NCI-H524 treated with DMSO at 0.1 percent for 48 hours (cell line): Measurements from ENCODE around the gene INPP5K.
"Not testable (repeated sequence)": the region's sequence is repeated elsewhere in the genome, so short reads cannot be mapped to it uniquely, and the experiment has no call there.

Experiments used
- DNase-seq: peaks from one replicate; lab custom pipeline; 2025; lab: John Stamatoyannopoulos, UW

INPP5K gene

GRCh38 chr17:1546292-1546922, 30.0 kb upstream of the INPP5K start:
- no peak for DNase-seq

DNA sequence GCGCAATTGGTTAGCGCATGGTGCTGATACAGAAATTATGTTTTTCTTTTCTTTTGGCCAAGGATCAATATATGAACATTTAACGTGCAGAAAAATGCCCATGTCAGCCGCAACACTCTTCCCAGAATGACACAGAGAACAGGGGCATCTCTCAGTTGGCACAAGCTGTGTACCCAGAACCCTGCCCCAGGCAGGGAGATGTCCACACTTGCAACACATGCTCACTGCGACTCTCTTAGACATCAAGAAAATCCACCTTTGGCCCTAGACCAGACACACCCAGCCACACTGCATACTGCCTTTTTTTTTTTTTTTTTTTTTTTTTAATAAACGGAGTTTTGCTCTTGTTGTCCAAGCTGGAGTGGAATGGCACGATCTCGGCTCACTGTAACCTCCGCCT, 29.2 kb upstream of the INPP5K start:
- no peak for DNase-seq

GRCh38 chr17:1542316-1542715, 25.9 kb upstream of the INPP5K start:
- no peak for DNase-seq

GRCh38 chr17:1541367-1541904, 25.0 kb upstream of the INPP5K start:
- DNase-seq = no peak

GRCh38 chr17:1539811-1540210, 23.4 kb upstream of the INPP5K start:
- no peak for DNase-seq

- no peak for DNase-seq
Observed at GRCh38 chr17:1535737-1536136, 19.3 kb upstream of the INPP5K start.

DNA sequence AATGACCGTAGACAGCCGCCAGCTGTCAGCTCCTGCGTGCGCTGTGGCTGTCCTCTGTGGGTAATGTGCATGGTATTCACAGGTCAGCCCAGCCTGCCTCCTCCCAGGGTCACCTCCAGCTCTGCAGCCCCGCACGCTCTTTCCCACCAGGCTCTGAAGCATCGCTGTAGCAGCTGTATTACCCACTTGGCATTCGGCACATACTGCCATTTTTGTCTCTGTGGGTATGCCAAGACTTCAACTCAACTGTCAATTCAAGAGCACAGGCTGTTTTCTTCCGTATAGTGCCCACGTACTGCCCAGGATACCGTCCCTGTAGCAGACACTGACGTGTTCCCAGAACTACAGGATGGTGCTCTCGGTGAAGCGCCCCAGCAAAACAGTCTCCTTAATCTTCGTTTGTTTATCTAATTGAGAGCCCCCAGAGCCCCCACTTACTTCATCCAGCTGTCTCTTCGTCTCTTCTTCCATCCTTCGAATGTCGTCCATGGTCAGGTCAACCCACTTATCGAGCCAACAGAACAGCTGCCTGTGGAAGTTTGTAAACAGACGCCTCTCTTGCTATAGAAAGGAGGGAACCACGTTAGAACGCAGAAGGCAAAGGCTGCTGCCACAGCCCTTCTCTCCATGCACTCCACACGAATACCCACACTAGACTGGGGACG, 17.4 kb upstream of the INPP5K start:
- DNase-seq = no peak

DNA sequence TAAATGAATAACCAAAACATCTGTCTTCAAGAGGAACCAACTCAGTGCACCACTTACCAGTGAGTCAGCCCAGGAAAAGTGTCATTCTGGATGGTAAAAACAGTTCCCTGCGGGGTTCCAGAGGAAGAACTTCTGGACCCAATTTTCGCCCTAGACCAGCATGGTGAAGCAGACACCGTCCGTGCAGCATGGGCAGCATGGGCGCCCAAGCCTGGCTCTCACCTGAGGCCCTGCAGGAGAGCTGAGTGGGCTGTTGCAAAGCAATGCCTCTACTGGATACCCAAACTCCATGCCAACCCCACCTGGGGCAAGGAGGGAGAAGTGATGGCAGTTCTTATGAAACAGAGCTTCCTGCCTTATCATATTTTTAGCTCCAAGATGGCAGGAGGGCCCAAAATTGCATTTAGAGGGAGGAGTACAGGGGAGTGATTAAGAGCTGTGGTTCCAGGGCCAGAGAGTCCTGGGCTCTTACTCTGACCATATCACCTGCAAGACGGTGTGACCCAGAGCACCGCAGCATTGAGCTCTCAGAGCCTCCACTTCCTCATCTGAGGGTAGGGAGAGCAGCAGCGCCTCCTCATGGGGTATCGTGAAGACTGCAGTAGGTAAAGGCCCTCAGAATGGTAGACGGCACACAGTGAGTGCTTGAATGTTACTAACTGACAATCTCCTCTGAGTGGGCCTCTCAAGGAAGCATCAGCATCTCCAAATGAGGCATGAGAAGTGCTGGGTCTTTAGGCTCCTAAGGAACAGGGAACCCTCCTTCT, 16.6 kb upstream of the INPP5K start:
- DNase-seq = no peak

- no peak for DNase-seq
Observed at GRCh38 chr17:1529863-1530262, 13.5 kb upstream of the INPP5K start.

DNA sequence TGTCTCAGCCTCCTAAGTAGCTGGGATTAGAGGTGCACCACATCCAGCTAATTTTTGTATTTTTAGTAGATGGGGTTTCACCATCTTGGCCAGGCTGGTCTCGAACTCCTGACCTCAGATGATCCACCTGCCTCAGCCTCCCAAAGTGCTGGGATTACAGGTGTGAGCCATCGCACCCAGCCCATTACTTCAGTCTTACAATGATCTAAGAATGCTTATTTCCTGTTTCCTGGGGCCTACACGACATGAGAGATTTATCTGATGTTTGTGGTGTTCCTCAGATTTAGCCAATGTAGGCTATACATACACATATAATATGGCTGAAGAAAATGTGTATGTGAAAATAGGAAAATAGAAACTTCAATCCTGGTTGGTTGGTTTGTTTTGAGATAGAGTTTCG, 10.5 kb upstream of the INPP5K start:
- not testable (repeated sequence) for DNase-seq

- DNase-seq = no peak
Observed at GRCh38 chr17:1522626-1523025, 6.2 kb upstream of the INPP5K start.

- no peak for DNase-seq
Observed at GRCh38 chr17:1521086-1521640, 4.8 kb upstream of the INPP5K start.

- no peak for DNase-seq
Observed at GRCh38 chr17:1519678-1520077, 3.3 kb upstream of the INPP5K start.

DNA sequence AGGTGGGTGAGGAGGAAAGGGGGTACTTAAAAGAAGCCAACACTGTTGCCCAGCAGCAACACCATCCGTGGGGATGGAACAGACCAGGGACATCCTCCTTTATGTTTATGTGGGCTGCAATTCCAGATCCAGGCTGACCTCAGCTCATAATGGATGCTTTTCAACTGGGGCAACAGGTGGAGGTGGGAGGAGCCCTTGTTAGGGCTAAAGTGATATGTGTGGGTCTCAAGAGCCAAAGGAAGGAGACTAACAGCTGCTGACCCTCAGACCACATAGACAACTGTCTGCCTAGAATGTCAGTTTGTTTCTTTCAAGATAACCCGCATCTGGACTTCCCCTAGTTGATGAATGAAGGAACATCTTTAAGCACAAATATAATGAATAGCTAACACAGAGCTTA, 2.0 kb upstream of the INPP5K start:
- no peak for DNase-seq

GRCh38 chr17:1515640-1516387, 598 bp downstream of the INPP5K start:
- DNase-seq = no peak

DNA sequence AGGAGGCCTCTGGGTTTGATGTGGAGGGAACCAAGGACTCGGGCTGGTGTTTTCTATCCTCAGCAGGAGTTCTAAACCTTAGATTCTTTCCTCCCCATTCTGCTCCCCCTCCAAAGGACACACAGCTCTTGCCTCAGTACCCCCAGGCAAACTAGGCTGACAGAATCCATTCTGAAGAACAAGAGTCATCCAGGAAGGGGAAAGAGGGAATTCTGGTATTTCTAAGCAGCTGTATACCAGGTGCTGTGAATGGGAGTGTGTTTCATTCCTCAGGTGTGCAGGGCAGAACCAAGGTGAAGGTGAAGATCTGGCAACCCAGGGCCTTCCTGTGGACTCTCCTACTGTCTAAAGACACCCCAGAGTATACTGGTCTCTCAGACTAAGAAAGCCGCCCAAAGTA, 4.1 kb downstream of the INPP5K start:
- DNase-seq = no peak

DNA sequence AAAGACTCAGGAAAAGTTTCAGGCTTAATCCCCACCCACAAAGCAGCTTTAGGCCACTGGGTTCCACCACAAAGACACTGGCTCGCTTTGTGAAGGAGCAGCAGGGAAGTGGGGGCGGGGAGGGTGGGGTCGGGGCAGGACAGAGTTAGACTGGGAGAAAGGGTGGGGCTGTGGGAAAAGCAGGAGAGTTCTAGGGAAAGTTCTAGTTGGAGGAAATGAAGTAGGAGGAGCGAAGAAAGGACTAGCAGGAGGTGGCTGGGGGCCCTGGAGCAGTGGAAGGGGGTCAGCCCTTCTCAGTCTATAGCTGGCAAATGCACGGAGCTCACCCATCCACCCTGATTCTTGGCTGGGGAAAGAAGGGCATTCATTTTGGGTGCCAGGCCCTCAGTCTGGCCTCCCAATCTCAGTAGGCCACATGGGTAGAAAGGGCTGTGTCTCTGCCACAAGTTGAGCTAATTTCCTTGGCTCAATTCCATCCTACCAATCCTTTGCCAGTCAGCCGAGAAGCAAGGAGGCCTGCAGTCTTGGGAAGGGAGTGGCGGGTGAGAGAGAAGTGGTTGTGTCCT, 4.6 kb downstream of the INPP5K start:
- DNase-seq = no peak

GRCh38 chr17:1511290-1511689, 5.1 kb downstream of the INPP5K start:
- DNase-seq = no peak

DNA sequence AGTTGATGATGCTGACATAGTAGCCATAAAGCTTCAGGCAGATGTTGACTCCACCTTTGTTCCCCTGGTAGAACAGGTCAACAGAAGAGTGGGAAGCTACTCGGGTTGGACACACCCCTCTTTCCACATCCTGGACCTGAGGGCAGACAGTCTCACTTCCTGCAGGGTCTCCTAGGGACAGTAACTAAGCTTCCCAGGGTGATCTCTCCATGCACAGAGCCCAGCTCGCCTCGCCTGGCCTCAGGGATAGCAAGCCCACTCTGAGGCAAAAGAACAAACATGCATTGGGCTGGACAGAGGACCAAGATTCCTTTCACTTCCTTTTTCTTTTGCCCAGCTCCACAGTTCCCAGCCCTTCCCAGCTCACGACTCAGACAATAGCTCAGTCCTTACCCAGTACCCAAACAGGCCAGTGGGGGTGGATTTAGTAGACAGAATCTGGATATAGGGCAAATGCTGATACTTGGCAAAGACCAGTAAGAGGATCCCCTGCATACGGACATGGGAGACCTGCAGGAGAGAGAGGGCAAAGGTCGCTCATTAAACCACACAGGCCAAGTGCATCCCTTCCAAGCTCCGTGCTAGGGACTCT, 7.0 kb downstream of the INPP5K start:
- no peak for DNase-seq

- not testable (repeated sequence) for DNase-seq
Observed at GRCh38 chr17:1508709-1509108, 7.7 kb downstream of the INPP5K start.

GRCh38 chr17:1506649-1507267, 9.7 kb downstream of the INPP5K start:
- DNase-seq = no peak
